ENCODE measurements around the gene LLGL2. TPM values are rescaled to one million over a fixed set of nuclear protein-coding genes. Genes with fewer than 3 reads are reported as not detected.

Gene LLGL2
- total and polyA plus RNA-seq, 8 donors, result 72.3 to 565 (median 174) TPM

DNA sequence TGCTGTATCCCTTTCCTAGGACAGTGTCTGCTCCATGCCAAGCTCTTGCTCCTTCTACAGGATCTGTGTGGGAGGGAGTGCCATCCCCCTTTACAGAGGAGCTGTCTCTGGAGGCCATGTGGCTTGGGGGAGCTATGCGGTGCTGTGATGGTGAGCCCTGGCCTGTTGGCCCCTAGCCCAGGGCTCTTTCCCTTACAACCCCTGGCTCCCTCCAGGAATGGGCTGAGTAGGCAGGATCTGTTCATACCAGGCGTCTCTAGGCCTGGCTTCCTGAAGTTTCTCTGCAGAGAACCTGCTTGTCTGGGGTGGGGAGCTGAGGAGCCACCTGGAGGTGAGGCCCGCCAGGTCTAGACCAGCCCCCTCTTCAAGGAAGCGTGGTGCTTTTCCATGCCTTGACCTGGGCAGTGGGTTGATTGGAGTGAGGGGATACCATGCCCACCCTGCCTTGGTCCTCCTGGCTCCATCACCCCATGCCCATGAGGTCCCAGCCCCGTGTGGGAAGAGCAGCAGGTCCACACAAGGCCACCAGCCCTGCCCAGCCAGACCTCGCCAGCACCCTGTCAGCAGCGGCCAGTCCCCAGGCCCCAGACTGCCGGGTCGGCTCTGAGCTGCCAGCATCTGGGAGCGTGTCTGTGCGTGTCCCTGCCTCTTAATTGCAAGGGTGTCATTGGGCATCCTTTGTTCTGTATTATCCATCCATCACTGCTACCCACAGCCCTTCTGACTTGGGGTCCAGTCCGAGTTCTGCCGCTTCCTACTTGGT, 14.7 kb downstream of the LLGL2 start:
- WGBS, 5 donors, result 65 to 76% (median 70%) methylated on average over 8 to 13 of the region's 13 CpGs
- peaks cover 0 to 20% (median 3%) of the 10 kb centered on the region in 4 donors for H3K36me3 ChIP-seq
- DNase-seq, result no peak
- TF ChIP-seq EP300 (IDR thresholded peaks at IDR 0.05) (no peak), POLR2A (IDR thresholded peaks at IDR 0.05) (no peak), POLR2AphosphoS5 (IDR thresholded peaks at IDR 0.05) (no peak)
- TF ChIP-seq, protein P1, sequence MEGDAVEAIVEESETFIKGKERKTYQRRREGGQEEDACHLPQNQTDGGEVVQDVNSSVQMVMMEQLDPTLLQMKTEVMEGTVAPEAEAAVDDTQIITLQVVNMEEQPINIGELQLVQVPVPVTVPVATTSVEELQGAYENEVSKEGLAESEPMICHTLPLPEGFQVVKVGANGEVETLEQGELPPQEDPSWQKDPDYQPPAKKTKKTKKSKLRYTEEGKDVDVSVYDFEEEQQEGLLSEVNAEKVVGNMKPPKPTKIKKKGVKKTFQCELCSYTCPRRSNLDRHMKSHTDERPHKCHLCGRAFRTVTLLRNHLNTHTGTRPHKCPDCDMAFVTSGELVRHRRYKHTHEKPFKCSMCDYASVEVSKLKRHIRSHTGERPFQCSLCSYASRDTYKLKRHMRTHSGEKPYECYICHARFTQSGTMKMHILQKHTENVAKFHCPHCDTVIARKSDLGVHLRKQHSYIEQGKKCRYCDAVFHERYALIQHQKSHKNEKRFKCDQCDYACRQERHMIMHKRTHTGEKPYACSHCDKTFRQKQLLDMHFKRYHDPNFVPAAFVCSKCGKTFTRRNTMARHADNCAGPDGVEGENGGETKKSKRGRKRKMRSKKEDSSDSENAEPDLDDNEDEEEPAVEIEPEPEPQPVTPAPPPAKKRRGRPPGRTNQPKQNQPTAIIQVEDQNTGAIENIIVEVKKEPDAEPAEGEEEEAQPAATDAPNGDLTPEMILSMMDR (IDR thresholded peaks at IDR 0.05), result no peak
- intact Hi-C loops (cut with DNase I; ENCODE audit: low total_unique reads), result loop anchor here (10.0 kb wide), 1 partner anchor 45 kb away; the partner anchor contains the start of gene MYO15B
- H3K4me1 ChIP-seq, result peaks cover 19 to 81% (median 60%) of the 10 kb centered on the region in 4 donors
- H3K9me3 ChIP-seq, result no peaks in the 10 kb centered on the region
- peak overlapping the region in 2 of 5 donors; percentile 7 to 31 for H3K27ac ChIP-seq
- H3K27me3 ChIP-seq, result no peaks in the 10 kb centered on the region
- no peak overlapping the region for H3K4me3 ChIP-seq

DNA sequence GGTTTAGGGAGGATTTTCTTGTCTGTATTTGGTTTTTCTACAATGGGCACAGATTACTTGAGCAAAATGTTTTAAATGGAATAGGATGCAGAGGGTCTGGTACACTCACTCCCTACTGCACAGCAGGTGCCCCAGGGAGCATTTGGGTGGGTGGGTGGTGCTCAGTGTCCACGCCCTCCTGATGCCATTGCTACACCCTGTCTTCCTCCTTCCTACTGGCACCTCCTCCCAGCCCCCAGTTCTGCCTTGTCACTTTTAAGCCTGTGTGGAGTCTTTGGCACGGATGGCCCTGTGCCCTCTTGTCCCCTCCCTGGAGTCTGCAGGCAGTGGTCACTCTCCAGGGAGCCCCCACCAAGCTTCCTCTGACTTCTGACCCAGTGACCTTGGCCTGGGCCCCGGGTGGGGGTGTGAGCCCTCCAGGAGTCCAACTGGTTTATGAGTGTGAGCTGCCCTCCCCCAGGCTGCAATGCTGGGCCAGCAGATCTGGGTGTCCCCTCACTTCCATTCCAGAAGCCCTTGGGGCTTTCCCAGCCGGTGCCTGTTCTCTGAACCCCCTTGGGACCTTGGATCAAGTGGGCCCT, 15.5 kb downstream of the LLGL2 start:
- intact Hi-C loops (cut with DNase I; ENCODE audit: low total_unique reads), result no loop called here
- Histone ChIP-seq H3K27ac (peak overlapping the region in 4 of 5 donors; percentile 2 to 42 (median 12)), H3K4me1 (peaks cover 15 to 81% (median 55%) of the 10 kb centered on the region in 4 donors), H3K36me3 (peaks cover 0 to 20% (median 3%) of the 10 kb centered on the region in 4 donors), H3K4me3 (no peak overlapping the region), H3K27me3 (no peaks in the 10 kb centered on the region), H3K9me3 (no peaks in the 10 kb centered on the region)
- WGBS, 5 donors, result 45 to 62% (median 58%) methylated on average over 4 of the region's 4 CpGs
- DNase-seq, result no peak
- TF ChIP-seq POLR2AphosphoS5 (IDR thresholded peaks at IDR 0.05) (no peak), POLR2A (IDR thresholded peaks at IDR 0.05) (no peak), EP300 (IDR thresholded peaks at IDR 0.05) (no peak)
- TF ChIP-seq, protein P1 (IDR thresholded peaks at IDR 0.05), result no peak

DNA sequence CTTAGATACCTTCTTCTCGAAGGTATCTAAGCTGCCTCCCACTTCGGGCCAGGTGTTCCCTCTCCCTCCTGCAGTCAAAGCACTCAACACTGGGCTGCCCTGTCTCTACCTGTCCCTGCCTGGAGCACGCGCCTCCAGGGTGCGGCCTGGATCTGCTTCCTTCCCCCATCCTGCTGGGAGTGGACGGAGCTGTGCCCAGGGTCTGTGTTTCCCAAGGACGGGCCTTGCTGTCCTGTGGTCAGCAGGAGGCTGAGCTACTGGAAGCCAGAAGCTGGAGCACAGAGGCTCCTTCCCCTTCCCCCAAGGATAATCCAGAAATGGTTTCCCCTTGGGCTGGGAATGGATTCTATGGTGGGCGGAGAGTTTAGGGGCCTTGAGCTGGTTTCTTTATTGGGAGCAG, 16.7 kb downstream of the LLGL2 start:
- intact Hi-C loops (cut with DNase I; ENCODE audit: low total_unique reads), result no loop called here
- Histone ChIP-seq H3K27me3 (no peaks in the 10 kb centered on the region), H3K4me3 (no peak overlapping the region), H3K4me1 (peaks cover 21 to 83% (median 56%) of the 10 kb centered on the region in 4 donors), H3K36me3 (peaks cover 0 to 20% (median 3%) of the 10 kb centered on the region in 4 donors), H3K27ac (peak overlapping the region in 4 of 5 donors; percentile 37 to 69 (median 56)), H3K9me3 (no peaks in the 10 kb centered on the region)
- no peak for TF ChIP-seq POLR2A (IDR thresholded peaks at IDR 0.05)
- no peak for TF ChIP-seq EP300 (IDR thresholded peaks at IDR 0.05)
- TF ChIP-seq POLR2AphosphoS5 (IDR thresholded peaks at IDR 0.05), result no peak
- TF ChIP-seq, protein P1 (IDR thresholded peaks at IDR 0.05), result no peak
- peak in 1 of 2 donors; percentile 49 for DNase-seq
- WGBS, 5 donors, result 44 to 86% (median 56%) methylated on average over 4 to 8 of the region's 8 CpGs

DNA sequence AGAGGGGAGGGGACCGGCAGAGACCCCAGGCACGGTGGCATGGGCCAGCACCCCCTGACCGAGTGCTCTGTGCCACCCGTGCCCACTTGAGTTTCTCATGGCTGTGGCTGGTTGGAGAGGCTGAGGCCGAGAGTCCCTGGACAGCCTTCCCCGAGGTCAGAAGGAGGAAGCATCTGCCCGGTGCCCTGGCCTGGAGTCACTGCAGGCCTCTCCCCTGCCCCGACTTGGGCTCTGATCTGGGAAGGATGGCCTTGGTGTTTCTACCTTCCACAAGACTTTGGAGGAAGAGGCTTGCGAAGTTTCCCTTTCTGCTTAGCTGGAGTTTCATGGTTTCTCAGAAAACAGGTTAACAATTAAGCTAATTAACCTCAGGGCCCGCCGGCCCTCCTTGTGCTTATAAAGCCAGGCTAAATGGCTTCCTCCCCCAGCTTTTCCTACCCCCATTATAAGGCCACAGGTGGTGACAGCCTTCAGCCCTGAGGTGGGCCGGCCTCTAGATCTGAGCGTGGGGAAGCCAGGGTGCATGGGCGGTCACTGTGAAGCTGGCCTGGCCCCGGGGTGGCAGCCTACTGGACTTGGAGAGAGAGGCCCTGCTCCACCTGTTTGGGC, 17.3 kb downstream of the LLGL2 start:
- Histone ChIP-seq H3K4me3 (no peak overlapping the region), H3K27ac (peak overlapping the region; percentile 26 to 69 (median 55)), H3K27me3 (no peaks in the 10 kb centered on the region), H3K4me1 (peaks cover 26 to 86% (median 60%) of the 10 kb centered on the region in 4 donors), H3K9me3 (no peaks in the 10 kb centered on the region), H3K36me3 (peaks cover 0 to 20% (median 3%) of the 10 kb centered on the region in 4 donors)
- WGBS, 5 donors, result 45 to 76% (median 52%) methylated on average over 14 to 15 of the region's 15 CpGs
- intact Hi-C loops (cut with DNase I; ENCODE audit: low total_unique reads), result no loop called here
- TF ChIP-seq POLR2AphosphoS5 (IDR thresholded peaks at IDR 0.05) (no peak), EP300 (IDR thresholded peaks at IDR 0.05) (no peak), POLR2A (IDR thresholded peaks at IDR 0.05) (no peak)
- TF ChIP-seq, protein P1 (IDR thresholded peaks at IDR 0.05), result no peak
- no peak for DNase-seq

Data from stomach (tissue), 9 donors.